NCI-H446 (cell line): ENCODE measurements around the gene RTKN.
"Not testable (repeated sequence)": the region's sequence is repeated elsewhere in the genome, so short reads cannot be mapped to it uniquely, and the experiment has no call there.

Source experiments
- DNase-seq, 2 experiments: peaks; one replicate each; lab custom pipeline; 2025; lab: John Stamatoyannopoulos, UW

Gene RTKN, protein sequence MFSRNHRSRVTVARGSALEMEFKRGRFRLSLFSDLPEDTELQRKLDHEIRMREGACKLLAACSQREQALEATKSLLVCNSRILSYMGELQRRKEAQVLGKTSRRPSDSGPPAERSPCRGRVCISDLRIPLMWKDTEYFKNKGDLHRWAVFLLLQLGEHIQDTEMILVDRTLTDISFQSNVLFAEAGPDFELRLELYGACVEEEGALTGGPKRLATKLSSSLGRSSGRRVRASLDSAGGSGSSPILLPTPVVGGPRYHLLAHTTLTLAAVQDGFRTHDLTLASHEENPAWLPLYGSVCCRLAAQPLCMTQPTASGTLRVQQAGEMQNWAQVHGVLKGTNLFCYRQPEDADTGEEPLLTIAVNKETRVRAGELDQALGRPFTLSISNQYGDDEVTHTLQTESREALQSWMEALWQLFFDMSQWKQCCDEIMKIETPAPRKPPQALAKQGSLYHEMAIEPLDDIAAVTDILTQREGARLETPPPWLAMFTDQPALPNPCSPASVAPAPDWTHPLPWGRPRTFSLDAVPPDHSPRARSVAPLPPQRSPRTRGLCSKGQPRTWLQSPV

DNA sequence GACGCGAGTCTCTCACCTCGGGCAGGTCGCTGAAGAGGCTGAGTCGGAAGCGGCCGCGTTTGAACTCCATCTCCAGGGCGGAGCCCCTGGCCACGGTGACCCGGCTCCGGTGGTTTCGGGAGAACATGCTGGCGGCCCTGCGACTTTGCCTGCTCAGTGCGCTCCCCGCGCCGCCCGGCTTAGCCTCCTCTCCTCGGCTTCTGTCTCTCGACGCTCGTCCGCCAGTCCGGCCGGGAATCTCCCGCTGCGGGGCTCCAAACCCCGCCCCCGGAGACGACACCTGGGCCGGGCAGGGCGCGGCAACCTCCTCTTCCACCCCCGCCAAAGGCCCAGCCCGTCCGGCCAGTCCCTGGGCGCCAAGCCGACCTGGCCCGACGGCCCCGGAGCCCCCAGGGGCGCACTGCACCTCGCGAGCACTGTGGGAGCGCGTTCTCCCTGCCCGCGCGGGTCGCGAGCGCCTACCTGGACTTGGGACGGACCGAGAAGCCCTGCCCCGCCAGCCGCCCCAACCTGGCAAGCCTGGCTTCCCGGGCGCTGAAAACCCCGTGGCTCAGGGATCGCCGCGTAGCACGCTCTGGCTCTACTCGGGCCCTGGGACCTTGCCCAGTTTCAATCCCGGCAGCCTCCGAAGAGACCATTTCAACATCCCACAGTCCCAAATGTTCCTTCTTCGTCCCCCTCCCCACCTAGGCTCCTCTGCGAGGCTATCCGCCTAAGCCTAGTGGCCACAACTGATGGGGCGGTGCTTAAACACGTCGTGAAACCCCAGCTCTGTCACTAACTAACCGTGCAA lies at the start of gene RTKN:
Gene RTKN (minus strand): TSS at position 248 of the 793 bp plus-strand sequence. CDS start 121 bp downstream, at position 127.
- no peak for DNase-seq

DNA sequence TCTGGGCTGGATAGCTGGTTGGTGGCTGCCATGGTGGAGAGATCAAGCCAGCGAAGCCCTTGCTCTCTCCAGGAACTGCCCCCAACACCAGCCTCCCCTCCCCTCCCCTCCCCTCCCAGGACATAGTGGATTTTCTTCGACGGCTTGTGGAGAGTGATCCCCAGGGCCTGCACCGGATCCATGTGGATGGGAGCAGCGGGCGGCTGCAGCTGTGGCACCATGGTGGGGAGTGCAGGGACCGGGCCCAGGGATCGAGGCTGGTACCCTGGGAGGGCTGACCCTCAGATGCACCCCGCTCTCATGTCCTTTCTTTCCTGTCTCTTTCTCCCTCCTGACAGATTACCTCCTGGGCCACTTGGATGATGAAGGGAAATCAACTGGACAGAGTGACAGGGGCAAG lies 48.2 kb upstream of the RTKN start:
- DNase-seq, result no peak

DNA sequence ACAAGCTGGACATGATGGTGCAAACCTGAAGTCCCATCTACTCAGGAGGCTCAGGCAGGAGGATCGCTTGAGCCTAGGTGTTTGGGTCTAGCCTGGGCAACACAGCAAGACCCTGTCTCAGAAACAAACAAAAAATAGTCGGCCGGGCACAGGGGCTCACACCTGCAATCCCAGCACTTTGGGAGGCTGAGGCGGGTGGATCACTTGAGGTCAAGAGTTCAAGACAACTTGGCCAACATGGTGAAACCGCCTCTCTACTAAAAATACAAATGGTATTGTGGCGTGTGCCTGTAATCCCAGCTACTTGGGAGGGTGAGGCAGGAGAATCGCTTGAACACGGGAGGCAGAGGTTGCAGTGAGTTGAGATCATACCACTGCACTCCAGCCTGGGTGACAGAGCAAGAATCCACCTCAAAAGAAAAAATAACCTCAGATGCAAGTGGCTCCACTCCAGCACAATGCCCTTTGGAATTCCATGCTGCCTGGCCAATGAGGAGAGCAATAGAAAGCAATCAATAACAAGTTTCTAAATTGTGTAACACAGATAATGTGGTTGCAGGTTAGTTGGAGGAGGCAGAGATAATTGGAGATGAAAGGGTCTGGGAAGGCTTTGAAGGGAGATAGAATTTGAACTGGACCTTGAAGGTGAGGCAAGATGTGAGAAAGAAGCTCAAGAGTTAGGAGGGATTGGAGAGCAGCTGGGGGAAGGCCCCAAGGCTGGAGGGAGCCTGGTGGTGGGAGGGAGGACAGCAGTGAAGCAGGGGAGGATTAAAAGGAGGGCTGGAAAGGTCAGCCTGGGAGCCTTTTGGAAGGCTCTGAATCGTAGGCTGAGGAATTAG lies 47.1 kb upstream of the RTKN start:
- no peak for DNase-seq

DNA sequence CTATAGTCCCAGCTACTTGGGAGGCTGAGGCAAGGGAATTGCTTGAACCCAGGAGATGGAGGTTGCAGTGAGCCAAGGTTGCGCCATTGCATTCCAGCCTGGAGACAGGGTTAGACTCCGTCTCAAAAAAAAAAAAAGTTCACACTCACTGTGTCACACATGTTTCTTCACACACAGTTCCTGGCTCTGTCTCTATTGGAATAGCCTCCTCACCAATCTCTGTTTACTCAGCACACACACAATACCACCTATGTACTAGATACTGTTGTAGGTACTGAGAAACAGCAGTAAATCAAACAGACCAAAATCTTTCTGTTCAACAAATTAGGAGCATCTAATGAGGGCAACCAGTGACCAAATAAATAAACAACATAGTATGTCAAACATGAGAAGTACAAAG lies 44.4 kb upstream of the RTKN start:
- DNase-seq, result no peak

- DNase-seq, result not testable (repeated sequence)
Measured at GRCh38 chr2:74483675-74484164, 42.0 kb upstream of the RTKN start.

DNA sequence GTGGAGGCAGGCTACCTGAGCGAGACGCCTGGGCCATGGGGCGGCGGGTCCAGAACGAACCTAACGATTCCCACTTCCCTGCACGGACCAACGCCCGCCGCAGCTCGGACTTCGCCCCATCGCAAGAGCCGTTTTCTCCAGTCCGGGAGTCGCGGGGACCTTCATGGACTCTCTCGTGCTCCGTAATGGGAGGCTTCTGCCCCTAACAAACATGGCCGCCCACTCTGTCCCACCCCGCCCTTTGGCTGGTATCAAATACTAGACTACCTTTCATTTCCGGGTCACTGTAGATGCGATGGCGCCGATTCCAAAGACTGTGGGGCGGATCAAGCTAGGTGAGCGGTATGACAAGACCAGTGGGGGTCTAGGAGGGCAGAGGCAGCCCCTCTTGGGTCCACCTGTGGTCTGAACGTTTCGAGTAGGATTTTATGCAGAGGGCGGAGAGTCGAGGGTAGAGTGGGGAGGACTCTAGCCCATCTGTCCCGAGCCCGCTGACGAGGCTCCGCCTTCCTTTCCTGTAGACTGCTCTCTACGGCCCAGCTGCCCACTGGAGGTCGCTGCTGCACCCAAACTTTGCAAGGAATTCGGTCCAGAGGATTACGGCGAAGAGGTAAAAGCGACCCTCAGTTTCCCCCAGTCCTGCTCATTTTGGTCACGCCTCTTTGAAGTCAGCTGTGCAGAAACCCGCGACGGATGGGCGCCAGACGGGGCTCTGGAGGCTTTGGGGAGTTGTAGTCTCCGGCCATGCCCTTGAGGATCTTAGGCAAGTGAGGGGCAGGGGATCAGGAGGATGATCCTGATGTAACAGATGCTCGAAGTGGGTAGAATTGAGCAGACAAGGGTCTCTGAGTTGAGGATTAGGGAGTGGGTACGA lies 41.3 kb upstream of the RTKN start, which contains the start of the genes CCDC142 and TTC31:
Gene CCDC142 (minus strand): TSS at position 198 of the 874 bp plus-strand sequence. CDS start 161 bp downstream, at position 37.
Gene TTC31 (plus strand): TSS at position 281 of the 874 bp plus-strand sequence. CDS start 15 bp downstream, at position 296.
- DNase-seq, result peak; percentile 90 to 91

DNA sequence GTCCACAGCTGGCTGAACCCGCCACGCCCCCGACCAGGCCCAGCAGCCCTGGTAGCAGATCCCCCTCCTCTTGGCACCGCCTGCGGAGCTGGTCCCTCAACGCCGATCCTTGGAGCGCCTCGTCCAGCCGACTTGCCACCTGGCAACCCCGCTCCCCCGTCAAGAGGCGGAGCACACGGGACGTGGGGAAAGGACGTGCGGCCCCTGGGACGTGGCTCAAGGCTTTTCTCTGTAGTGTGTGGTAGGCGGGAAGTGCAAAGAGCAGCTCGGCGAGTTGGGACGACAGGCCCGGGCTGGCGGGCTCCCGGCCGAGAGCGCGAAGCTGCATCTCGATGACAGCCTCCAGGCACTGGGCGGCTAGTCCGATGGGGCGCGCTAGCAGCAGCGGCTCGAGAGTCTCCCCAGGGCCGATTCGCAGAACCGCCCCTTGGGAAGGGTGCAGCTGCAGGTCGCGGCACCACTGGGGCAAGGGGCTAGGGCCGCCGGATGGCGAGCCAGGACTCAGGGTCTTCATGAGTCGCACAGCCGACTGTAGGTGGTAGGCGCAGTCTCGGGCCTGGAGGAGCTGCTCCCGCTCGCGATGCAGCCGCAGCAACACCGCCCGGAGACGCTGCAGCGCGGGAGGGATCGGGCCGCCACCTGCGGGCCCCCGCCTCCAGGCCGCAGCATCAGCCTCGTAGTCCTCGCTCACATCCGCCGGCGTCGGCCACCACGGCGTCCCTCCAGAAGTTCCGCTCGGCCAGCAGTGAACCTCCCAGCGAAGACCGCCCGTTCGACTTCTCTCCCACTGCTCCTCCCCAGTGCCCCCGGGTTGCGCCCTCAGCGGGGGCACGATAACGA lies 40.4 kb upstream of the RTKN start:
- no peak for DNase-seq

GRCh38 chr2:74481431-74481830 lies 39.7 kb upstream of the RTKN start:
- DNase-seq, result no peak

- DNase-seq, result no peak
Measured at GRCh38 chr2:74474899-74475298, 33.2 kb upstream of the RTKN start.

GRCh38 chr2:74474481-74474880 lies 32.7 kb upstream of the RTKN start:
- no peak for DNase-seq

- no peak for DNase-seq
Measured at GRCh38 chr2:74472945-74473258, 31.2 kb upstream of the RTKN start.

DNA sequence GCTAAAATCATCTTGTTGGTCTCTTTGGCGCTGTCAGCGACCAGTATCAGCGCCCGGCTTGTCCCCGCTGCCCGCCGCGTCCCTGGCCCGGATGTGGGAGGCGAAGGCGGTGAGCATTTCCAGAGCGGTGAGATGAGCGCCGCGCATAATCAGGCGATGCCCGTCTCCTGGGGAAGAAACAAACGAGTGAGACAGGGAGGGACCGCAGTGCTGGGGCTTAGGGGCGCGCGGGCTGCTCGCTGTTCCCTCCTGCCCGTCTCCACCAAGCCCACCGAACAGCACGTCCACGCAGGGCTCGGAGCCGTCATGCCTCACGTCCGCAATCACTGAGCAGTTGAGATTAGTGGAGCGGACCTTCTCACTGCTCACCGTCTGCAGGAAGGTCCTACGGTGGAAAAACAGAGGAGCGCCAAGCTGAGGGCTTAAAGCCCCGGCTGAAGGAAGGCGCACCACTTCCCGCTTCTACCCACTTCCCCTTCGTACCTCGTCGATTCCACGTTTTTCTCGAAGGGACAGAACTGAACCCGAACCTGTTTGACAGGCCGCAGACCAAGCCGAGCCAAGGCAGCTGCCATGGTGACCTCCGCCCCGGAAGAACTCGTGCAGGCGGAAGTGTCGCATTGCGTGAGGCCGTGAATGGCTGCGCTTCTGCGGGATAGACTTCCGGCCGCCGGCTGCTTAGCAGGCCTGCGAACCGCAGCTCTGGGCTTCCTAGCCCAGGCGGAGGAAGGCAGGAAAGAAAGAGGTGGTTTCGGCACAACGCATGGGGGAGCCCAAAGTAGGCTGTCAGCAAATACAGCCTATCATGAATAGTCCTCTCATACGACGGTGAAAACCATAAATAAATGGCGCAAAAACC lies 30.6 kb upstream of the RTKN start, which contains the start of gene MRPL53:
Gene MRPL53 (minus strand): TSS at position 595 of the 859 bp plus-strand sequence. CDS start 20 bp downstream, at position 575.
- peak; percentile 91 to 94 for DNase-seq

DNA sequence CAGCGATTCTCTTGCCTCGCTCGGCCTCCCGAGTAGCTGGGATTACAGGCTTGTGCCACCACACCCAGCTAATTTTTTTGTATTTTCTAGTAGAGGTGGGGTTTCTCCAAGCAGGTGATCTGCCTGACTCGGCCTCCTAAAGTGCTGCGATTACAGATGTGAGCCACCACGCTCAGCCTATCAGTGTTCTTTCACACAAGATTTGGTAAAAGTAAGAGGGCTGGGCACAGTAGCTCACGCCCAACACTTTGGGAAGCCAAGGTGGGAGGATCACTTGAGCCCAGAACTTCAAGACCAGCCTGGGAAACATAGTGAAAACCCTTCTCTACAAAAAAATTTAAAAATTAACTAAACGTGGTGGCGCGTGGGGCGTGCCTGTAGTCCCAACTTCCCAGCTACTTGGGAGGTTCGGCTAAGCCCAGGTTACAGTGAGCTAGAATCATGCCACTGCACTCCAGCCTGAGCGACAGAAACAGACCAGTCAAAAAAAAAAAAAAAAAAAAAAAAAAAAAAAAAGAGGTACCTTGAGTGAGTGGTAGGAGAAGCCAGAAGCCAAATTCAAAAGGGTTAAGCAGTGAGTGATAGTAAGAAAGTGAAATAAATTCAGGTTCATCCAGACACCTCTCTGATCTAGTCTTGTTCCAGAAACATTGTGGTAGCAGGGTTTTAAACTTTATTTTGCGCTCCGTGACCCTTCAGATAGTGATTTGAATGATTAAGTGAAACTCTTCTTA lies 29.8 kb upstream of the RTKN start:
- no peak for DNase-seq

DNA sequence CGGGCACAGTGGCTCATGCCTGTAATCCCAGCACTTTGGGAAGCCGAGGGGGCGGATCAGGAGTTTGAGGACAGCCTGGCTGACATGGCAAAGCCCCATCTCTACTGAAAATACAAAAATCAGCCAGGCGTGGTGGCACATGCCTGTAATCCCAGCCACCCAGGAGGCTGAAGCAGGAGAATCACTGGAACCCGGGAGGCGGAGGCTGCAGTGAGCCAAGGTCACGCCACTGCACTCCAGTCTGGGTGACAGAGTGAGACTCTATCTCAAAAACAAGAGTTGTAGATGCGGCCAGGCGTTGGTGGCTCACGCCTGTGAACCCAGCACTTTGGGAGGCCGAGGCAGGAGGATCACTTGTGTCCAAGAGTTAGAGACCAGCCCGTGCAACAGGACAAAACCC lies 29.0 kb upstream of the RTKN start:
- DNase-seq, result not testable (repeated sequence)

DNA sequence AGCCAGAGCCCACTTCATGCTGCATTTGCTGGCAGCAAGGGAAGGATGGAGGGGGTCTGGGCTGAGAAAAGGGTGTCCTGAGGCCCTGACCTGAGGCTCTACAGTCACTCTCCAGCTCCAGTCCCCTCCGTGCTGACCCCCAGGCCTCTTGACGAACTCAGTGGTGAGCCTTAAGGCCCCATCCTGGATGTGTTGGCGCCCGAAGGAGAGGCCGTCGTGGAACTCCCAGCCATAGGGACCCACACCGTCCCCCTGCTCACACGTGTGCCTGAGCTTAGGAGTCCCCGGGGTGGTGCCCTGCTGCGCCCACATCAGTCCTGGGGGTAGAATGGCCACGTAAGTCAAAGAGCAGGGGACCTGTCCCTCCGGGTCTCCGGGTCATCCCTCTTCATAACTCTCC lies 22.7 kb upstream of the RTKN start:
- no peak for DNase-seq

- no peak for DNase-seq
Measured at GRCh38 chr2:74462786-74463105, 21.0 kb upstream of the RTKN start.

- no peak for DNase-seq
Measured at GRCh38 chr2:74462054-74462785, 20.5 kb upstream of the RTKN start.
